ENCODE results near the gene MYT1. TPM values are rescaled to one million over a fixed set of nuclear protein-coding genes. Genes with fewer than 3 reads are reported as not detected.

MYT1 gene
- total RNA-seq, 1 experiment from 2014 or later = not detected

- DNase-seq (ENCODE audit: low read depth) = peak; percentile 72
Measured at GRCh38 chr20:64188682-64189529, 24.7 kb downstream of the MYT1 start.

GRCh38 chr20:64189530-64189966 lies 25.3 kb downstream of the MYT1 start:
- DNase-seq (ENCODE audit: low read depth) = no peak

GRCh38 chr20:64189986-64190385 lies 25.7 kb downstream of the MYT1 start:
- DNase-seq (ENCODE audit: low read depth) = no peak

GRCh38 chr20:64191002-64191401 lies 26.8 kb downstream of the MYT1 start:
- DNase-seq (ENCODE audit: low read depth) = no peak

GRCh38 chr20:64192406-64192805 lies 28.2 kb downstream of the MYT1 start:
- DNase-seq (ENCODE audit: low read depth) = no peak

GRCh38 chr20:64193058-64193457 lies 28.8 kb downstream of the MYT1 start:
- DNase-seq (ENCODE audit: low read depth) = no peak

- no peak for DNase-seq (ENCODE audit: low read depth)
Measured at GRCh38 chr20:64194269-64194668, 30.0 kb downstream of the MYT1 start.

GRCh38 chr20:64196309-64196708 lies 32.1 kb downstream of the MYT1 start:
- no peak for DNase-seq (ENCODE audit: low read depth)

GRCh38 chr20:64196847-64197306 lies 32.6 kb downstream of the MYT1 start:
- no peak for DNase-seq (ENCODE audit: low read depth)

GRCh38 chr20:64198347-64198746 lies 34.1 kb downstream of the MYT1 start:
- DNase-seq (ENCODE audit: low read depth) = no peak

GRCh38 chr20:64199395-64199794 lies 35.1 kb downstream of the MYT1 start:
- no peak for DNase-seq (ENCODE audit: low read depth)

GRCh38 chr20:64200740-64201139 lies 36.5 kb downstream of the MYT1 start:
- no peak for DNase-seq (ENCODE audit: low read depth)

GRCh38 chr20:64201653-64202052 lies 37.4 kb downstream of the MYT1 start:
- no peak for DNase-seq (ENCODE audit: low read depth)

- DNase-seq (ENCODE audit: low read depth) = peak; percentile 49
Measured at GRCh38 chr20:64203037-64203777, 39.0 kb downstream of the MYT1 start.

GRCh38 chr20:64205611-64206026 lies 41.4 kb downstream of the MYT1 start:
- DNase-seq (ENCODE audit: low read depth) = no peak

GRCh38 chr20:64206614-64207013 lies 42.4 kb downstream of the MYT1 start:
- DNase-seq (ENCODE audit: low read depth) = no peak

- no peak for DNase-seq (ENCODE audit: low read depth)
Measured at GRCh38 chr20:64207641-64208590, 43.7 kb downstream of the MYT1 start.

GRCh38 chr20:64209148-64209547 lies 44.9 kb downstream of the MYT1 start:
- no peak for DNase-seq (ENCODE audit: low read depth)

GRCh38 chr20:64210656-64211369 lies 46.6 kb downstream of the MYT1 start:
- no peak for DNase-seq (ENCODE audit: low read depth)

GRCh38 chr20:64211874-64212658 lies 47.8 kb downstream of the MYT1 start:
- no peak for DNase-seq (ENCODE audit: low read depth)
